Activated T-cell treated with anti-CD3 and anti-CD28 coated beads, Interleukin-2, amount 50 U/mL, for 1 hour (primary cell): ENCODE data around the gene NOS3.

ENCODE experiments used
- DNase-seq: peaks from one replicate; pipeline ENCODE4 v3.0.0-alpha.2; 2020

Gene NOS3

DNA sequence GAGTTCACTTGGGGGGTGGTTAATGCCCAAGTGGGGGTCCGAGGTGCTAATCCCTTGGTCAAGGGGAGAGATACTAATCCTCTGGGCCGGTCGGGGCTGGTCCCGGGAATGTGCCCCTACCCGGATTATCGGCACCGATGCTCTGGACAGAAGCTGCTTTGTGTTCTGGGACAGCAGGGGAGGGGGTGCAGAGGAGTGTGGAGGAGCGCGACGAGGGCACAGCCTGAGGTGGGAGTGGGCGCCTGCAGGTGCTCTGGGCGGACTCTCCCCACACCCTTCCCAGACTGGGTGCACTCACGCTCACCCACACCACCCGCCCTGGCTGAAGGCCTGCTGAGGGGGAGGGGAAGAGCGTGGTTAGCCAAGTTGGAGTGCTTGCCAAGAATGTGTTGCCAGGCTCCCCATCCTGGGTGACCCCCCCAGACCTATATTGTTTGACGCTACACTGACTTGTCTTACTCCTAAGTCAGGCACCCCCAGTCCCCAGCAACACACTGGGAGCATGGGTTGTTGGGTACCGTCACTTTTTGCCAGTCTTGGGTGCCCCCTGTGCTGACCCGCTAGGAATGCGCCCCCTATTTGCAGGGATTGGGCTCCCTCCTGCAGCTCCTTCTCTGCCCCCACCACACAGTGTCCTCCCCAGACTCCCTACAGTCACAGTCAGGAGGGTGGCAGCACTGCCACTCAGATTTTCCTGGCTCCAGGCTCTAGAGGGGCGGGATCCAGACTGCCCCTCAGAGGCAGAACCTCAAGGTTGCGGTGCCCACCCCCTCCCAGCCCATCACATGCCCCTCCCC lies 69.8 kb downstream of the NOS3 start:
- no peak for DNase-seq

DNA sequence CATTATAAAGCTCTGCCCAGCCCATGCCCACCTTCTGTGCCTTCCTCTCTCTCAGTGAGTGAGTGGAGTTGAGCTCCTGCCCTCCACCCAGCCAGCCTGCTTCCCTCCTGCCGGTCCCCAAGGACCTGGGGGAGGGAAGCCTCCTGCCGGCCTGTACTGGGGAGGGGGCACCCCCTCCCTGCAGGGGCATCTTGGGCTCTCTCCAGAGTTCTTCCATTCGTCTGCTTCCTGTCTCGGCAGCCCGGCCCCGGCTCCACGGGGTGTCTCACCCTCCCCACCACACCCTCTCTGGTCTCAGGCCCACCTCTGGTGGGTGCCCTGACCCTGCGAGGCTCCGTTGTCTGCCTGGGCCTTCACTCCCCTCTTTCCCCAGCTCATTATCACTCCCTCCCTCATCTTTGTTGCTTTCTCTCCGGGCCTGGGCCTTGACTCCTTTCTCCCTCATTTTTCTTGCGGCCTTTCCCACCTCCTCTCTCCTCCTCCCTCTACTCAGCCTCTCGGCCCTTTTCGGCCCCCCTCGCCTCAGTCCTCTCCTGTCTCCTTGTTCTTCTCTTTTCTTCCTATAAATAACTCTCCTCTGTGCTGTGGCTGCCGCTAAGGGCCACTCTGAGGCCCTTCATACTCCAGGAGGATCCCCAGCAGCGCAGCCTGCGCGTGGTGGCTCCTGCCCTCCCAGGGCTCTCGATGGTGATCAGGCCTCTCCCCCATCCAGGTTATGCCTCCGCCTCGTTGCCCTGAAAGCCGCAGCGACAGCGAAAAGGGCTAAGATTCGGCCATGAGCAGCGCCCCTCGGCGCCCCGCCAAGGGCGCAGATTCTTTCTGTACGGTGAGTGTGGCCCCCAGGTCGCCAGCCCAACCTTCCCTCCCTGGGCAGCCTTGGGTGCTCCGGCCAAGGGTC lies 70.6 kb downstream of the NOS3 start:
- DNase-seq, result no peak

DNA sequence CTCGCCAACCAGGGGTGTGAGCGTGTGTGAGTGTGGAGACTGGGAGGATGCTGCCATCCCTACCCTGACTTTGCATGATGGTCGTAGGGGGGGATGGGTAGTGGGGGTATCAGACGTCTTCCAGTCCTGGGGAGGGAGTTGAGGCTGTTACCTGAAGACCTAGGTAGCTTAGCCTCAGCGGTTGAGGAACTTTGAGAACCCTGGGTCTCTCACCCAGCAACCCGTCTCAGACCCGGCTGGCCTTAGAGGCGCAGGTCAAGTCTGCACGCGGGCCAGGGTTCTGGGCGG lies 71.2 kb downstream of the NOS3 start:
- DNase-seq, result no peak

DNA sequence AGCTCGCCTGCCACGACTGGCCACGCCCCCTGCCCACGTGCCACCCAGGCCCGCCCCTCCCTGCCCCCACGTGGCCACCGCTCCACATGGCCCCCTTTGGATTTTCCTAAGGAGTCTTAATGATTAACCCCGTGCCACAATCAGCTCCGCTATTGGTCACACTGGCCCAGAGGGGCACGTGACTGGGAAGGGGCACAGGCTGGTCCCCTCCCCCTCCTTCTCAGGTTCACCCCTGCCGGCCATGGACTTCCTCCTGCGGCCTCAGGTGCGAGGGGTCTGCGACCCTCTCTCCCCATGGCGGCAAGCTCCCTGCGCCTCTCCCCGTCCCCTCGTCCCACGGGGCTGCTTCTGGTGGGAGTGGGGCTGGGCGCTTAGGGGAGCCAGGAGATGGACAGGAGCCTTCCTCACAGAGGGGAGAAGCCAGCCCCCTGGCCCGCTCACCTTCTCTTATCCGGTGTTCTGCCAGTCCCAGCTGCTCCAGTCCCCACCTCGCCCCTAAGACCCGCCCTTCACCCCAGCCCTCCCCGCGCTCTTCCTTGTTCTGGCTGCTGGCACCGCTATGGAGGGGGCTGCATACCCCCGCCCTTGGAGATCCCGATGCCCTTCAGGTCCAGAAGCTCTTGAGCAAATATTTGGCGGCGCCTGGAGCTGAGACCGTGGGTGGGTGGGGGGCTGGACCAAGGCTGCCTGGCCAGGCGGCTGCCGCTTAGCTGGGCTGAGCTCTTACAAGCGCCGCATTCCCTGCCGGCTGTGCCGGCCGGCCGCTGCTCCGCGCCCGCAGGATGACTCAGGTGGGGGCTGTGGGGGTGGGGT lies 71.8 kb downstream of the NOS3 start:
- no peak for DNase-seq

GRCh38 chr7:151063212-151063561 lies 72.4 kb downstream of the NOS3 start:
- no peak for DNase-seq
